HG02759 (cell line): ENCODE measurements around the gene LRRC61.
"Not testable (repeated sequence)": the region's sequence is repeated elsewhere in the genome, so short reads cannot be mapped to it uniquely, and the experiment has no call there.

ENCODE experiments used
- ATAC-seq: cut with Tn5 transposase; IDR thresholded peaks from one replicate; pipeline ENCODE4 v1.9.1; 2021; ENCODE audit warnings: mild to moderate bottlenecking, moderate library complexity; ENCODE audit not compliant: unreplicated experiment

The LRRC61 gene

GRCh38 chr7:150307129-150307528 lies 16.0 kb upstream of the LRRC61 start:
- ATAC-seq, result no peak

GRCh38 chr7:150307904-150308303 lies 15.3 kb upstream of the LRRC61 start:
- no peak for ATAC-seq

- ATAC-seq, result no peak
Observed at GRCh38 chr7:150308575-150308974, 14.6 kb upstream of the LRRC61 start.

DNA sequence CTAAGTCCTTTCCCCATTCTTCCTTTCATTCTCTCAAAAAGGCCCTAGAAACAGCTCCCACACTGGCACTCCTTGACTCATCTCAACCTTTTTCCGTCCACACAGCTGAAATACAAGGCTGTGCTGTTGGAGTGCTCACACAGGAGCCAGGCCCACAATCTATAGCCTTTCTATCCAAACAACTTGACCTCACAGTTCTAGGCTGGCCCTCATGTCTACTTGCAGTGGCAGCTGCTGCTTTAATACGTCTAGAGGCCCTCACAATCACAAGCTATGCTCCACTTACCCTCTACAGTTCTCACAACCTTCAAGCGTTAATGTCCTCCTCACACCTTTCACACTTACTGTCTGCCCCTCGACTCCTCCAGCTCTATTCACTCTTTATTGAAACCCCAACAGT lies 12.0 kb upstream of the LRRC61 start:
- ATAC-seq, result no peak

DNA sequence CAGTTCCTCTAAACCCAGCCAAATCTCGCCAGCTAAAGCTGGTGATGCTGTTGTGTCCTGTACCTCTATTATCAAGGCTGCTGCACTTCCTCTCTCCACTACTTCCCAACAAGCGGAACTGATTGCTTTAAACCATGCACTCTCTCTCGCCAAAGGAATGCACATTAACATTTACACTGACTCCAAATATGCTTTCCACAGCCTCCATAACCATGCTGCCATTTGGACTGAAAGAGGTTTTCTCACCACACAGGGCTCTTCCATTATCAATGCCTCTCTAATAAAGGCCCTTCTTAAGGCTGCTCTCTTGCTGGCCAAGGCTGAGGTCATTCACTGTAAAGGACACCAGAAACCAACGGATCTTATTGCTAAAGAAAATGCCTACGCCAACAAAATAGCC lies 11.4 kb upstream of the LRRC61 start:
- no peak for ATAC-seq

DNA sequence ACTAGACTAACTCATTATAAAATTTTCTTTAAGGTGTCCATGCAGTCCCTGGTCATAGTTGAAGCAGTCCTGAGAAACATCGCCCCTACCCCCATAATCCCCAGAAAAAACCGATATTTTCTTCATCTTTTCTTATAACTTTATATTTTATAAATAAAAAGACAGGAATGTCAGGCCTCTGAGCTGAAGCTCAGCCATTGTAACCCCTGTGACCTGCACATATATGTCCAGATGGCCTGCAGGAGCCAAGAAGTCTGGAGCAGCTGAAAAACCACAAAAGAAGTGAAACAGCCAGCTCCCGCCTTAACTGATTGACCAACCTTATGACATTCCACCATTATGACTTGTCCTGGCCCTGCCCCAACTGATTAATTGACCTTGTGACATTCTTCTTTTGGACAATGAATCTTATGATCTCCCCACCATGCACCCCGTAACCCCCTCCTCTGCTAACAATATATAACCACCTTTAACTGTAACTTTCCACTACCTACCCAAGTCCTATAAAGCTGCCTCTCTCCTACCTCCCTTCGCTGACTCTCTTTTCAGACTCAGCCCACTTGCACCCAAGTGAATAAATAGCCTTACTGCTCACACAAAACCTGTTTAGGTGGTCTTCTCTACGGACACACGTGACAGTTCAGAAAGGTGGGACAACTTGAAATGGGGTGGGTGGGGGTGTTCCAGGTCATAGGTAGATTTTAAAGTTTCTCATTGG lies 10.3 kb upstream of the LRRC61 start:
- ATAC-seq, result not testable (repeated sequence)

DNA sequence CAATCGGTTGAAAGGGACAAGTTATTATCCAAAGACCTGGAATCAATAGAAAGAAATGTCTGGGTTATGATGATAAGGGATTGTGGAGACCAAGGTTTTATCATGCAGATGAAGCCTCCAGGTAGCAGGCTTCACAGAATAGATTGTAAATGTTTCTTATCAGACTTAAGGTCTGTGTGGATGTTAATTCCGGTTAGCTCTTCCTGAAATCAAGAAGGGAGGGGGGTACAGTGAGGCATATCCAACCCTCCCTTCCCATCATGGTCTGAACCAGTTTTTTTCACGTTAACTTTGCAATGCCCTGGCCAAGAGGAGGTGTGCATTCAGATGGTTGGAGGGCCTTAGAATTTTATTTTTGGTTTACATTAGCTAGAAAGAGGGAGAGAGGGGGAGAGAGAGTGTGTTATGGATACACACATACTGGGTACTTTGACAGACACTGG lies 9.8 kb upstream of the LRRC61 start:
- ATAC-seq, result no peak

- ATAC-seq, result no peak
Observed at GRCh38 chr7:150313870-150314269, 9.3 kb upstream of the LRRC61 start.

DNA sequence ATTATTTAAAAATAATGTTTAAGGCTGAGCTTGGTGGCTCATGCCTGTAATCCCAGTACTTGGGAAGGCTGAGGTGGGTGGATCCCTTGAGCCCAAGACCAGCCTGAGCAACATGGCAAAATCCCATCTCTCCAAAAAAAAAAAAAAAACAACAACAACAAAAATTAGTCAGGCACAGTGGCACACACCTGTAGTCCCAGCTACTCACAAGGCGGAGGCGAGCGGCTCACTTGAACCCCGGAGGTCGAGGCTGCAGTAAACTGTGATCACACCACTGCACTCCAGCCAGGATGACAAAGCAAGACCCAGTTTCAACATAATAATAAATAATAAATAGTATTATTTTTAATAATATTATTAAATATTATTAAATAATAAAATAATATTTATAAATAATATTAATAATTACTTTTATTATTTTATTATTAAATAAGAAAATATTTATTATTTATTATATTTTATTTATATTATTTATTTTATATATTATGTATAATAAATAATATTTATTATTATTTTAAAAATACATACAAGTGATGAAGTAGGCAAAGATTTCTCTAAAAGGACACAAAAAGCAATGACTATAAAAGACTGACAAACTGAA lies 8.4 kb upstream of the LRRC61 start:
- no peak for ATAC-seq

DNA sequence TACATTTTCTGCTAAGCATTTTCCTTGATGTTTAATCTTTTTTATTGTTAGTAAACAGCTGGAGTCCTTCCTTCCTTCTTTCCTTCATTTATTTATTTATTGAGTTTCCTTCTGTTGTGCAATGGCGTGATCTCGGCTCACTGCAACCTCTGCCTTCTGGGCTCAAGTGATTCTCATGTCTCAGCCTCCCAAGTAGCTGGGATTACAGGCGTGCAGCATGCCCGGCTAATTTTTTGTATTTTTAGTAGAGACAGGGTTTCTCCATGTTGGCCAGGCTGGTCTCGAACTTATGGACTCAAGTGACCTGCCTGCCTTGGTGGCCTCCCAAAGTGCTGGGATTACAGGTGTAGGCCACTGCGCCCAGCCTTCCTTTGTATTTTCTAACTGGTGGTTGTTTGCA lies 6.2 kb upstream of the LRRC61 start:
- not testable (repeated sequence) for ATAC-seq

GRCh38 chr7:150317748-150318444 lies 5.3 kb upstream of the LRRC61 start:
- ATAC-seq, result no peak

- no peak for ATAC-seq
Observed at GRCh38 chr7:150321788-150322113, 1.4 kb upstream of the LRRC61 start.

DNA sequence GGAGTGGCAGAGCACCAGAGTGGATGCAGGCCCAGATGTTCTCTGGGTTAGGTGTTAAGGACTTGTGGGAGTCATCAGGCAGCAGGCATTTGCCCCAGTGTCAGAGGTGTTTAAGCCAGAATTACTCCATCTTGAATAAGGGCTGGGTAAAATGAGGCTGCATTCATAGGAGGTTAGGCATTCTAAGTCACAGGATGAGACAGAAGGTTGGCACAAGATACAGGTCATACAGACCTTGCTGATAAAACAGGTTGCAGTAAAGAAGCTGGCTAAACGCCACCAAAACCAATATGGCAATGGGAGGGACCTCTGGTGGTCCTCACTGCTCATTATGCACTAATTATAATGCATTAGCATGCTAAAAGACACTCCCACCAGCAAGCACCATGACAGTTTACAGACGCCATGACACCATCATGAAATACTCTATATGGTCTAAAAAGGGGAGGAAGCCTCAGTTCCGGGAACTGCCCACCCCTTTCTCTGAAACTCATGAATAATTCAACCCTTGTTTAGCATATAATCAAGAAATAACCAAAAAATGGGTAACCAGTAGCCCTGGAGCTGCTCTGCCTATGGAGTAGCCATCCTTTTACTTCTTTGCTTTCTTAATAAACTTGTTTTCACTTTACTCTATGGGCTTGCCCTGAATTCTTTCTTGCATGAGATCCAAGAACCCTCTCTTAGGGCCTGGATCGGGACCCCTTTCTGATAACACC lies 882 bp upstream of the LRRC61 start:
- ATAC-seq, result no peak

DNA sequence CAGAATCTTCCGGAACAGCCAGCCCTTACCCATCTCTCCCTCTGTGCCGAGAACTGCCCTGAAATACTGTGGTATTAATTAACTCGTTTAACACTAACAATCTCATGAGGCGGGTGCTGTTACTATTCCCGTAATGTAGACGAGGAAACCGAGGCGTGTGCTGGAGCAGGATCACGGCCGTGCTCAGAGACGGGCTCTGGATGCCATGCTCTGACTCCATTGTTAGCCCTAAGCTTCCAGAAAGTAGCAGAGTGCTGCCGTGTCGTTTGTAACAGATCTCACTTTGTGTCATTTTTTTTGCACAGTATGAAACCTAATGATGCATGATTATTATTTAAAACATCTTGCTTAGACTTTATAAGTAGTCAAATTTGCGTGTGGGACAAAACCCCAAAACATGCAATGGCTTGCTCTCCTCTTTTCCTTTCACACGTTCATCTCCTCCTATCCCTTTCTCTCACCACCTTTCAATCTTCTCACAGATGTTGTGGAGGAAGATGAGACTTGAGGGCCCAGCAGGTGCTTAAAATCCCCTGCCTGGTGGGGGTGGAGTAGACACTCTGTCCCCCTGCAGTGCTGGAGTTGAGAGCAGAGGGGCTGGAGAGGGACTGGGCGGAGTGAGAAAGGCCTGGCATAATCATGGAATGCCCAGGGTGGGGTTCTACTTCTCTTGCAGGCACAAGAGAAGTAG lies 672 bp downstream of the LRRC61 start:
- no peak for ATAC-seq

DNA sequence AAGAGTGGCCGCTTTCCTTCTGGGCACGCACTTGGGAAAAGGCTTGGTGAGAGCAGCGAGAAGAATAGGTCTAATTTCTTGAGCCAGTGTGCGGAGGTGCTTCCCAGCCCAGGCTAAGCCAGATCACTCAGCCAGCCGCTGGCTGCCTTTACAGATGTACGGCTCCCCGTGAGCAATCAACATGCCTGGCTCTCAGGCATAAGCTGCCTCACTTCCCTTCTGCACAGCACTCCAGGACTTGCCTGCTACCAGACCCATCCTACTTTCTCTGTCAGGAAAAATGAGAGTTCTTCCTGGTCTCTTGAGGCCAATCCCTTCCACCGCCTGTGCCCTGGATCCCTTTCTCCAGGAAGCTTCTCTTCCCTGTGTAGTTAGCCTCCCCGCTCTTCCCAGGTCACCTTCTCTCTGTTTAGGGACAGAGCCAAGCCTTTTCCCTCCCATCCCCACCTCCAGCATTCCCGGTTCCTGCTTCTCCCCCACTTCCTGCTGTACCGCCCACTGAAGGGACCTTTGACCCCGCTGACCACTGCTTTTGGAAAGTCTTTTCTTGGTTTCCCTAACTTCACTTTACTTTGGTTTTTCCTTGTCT lies 1.3 kb downstream of the LRRC61 start:
- no peak for ATAC-seq

- no peak for ATAC-seq
Observed at GRCh38 chr7:150325110-150325611, 2.0 kb downstream of the LRRC61 start.

GRCh38 chr7:150325901-150326300 lies 2.7 kb downstream of the LRRC61 start:
- no peak for ATAC-seq

- no peak for ATAC-seq
Observed at GRCh38 chr7:150326657-150327268, 3.6 kb downstream of the LRRC61 start.

DNA sequence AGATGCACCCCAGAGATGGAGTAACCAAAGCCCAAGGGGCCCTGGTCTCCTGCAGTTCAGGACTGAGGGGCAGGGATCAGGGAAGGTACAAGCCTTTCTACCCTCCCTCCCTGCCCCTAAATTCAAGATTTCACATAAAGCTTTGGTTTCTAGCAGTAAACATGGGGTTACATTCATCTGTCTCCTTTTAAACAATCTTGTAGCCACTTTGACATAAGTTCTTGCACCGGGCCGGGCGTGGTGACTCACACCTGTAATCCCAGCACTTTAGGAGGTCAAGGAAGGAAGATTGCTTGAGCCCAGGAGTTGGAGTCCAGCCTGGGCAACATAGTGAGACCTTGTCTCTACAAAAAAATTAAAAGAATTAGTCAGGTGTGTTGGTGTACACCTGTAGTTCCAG lies 4.2 kb downstream of the LRRC61 start:
- ATAC-seq, result no peak
